DMS53 treated with DMSO at 0.1 percent for 48 hours (cell line): Measurements from ENCODE around the gene STARD8.
"Not testable (repeated sequence)": the region's sequence is repeated elsewhere in the genome, so short reads cannot be mapped to it uniquely, and the experiment has no call there.

Experiments
- DNase-seq: peaks from one replicate; lab custom pipeline; 2025; ENCODE audit not compliant: unreplicated experiment; lab: John Stamatoyannopoulos, UW

Gene STARD8

GRCh38 chrX:68688931-68689330, 41.5 kb downstream of the STARD8 start:
- DNase-seq = not testable (repeated sequence)

- DNase-seq = no peak
These were observed 43.6 kb downstream of the STARD8 start for GRCh38 chrX:68690936-68691501.

GRCh38 chrX:68691921-68692320, 44.5 kb downstream of the STARD8 start:
- DNase-seq = no peak

- no peak for DNase-seq
These were observed 45.2 kb downstream of the STARD8 start for GRCh38 chrX:68692651-68693050.

GRCh38 chrX:68693481-68694434, 46.3 kb downstream of the STARD8 start:
- peak; percentile 20 for DNase-seq

GRCh38 chrX:68694435-68695205, 47.2 kb downstream of the STARD8 start:
- DNase-seq = no peak

GRCh38 chrX:68695206-68695845, 47.9 kb downstream of the STARD8 start:
- DNase-seq = no peak

GRCh38 chrX:68696267-68696990, 49.0 kb downstream of the STARD8 start:
- DNase-seq = no peak

GRCh38 chrX:68697036-68697435, 49.6 kb downstream of the STARD8 start:
- no peak for DNase-seq

- no peak for DNase-seq
These were observed 50.1 kb downstream of the STARD8 start for GRCh38 chrX:68697465-68698125.

- DNase-seq = no peak
These were observed 51.5 kb downstream of the STARD8 start for GRCh38 chrX:68698942-68699341.

GRCh38 chrX:68699960-68700746, 52.7 kb downstream of the STARD8 start:
- DNase-seq = no peak

- DNase-seq = no peak
These were observed 55.9 kb downstream of the STARD8 start for GRCh38 chrX:68703369-68703768.

- no peak for DNase-seq
These were observed 56.4 kb downstream of the STARD8 start for GRCh38 chrX:68703846-68704245.

GRCh38 chrX:68705986-68706385, 58.5 kb downstream of the STARD8 start:
- no peak for DNase-seq

- DNase-seq = no peak
These were observed 61.2 kb downstream of the STARD8 start for GRCh38 chrX:68708503-68709290.

GRCh38 chrX:68710870-68711576, 63.6 kb downstream of the STARD8 start:
- DNase-seq = peak; percentile 39

GRCh38 chrX:68711845-68712244, 64.4 kb downstream of the STARD8 start:
- DNase-seq = no peak
